H9 (cell line): Measurements from ENCODE around the gene TFIP11. TPM values are rescaled to one million over a fixed set of nuclear protein-coding genes. Genes with fewer than 3 reads are reported as not detected.

ENCODE experiments used
- DNase-seq: peaks from one replicate; pipeline ENCODE4 v3.0.0-alpha.2; 2017
- H2AFZ ChIP-seq: one replicate; pipeline ENCODE4 v1.6.1; 2013; ENCODE audit warnings: mild to moderate bottlenecking, low read length, control low read depth, moderate library complexity
- H2AK5ac ChIP-seq: 2 replicates; pipeline ENCODE4 v1.6.1; 2013; ENCODE audit warnings: low read length, control low read depth, mixed read lengths; ENCODE audit not compliant: insufficient read length
- H2BK120ac ChIP-seq: one replicate; pipeline ENCODE4 v1.6.1; 2013; ENCODE audit warnings: low read depth, mild to moderate bottlenecking, low read length, control low read depth, inconsistent platforms; ENCODE audit not compliant: poor library complexity, severe bottlenecking
- H2BK12ac ChIP-seq: 2 replicates; pipeline ENCODE4 v1.6.1; 2013; ENCODE audit warnings: low read length, control low read depth, mixed read lengths, low read depth; ENCODE audit not compliant: insufficient read length
- H2BK15ac ChIP-seq: 2 replicates; pipeline ENCODE4 v1.6.1; 2013; ENCODE audit warnings: low read depth, low read length, control low read depth
- H2BK20ac ChIP-seq: one replicate; pipeline ENCODE4 v1.6.1; 2013; ENCODE audit warnings: low read depth, mild to moderate bottlenecking, low read length, control low read depth, inconsistent platforms; ENCODE audit not compliant: poor library complexity, severe bottlenecking
- H2BK5ac ChIP-seq: 2 replicates; pipeline ENCODE4 v1.6.1; 2013; ENCODE audit warnings: low read length, control low read depth, mixed read lengths; ENCODE audit not compliant: insufficient read length
- H3K14ac ChIP-seq: 2 replicates; pipeline ENCODE4 v1.6.1; 2013; ENCODE audit warnings: low read length, control low read depth; ENCODE audit not compliant: insufficient read depth
- H3K18ac ChIP-seq: 2 replicates; pipeline ENCODE4 v1.6.1; 2013; ENCODE audit warnings: low read depth, mild to moderate bottlenecking, mixed read lengths, low read length, control low read depth; ENCODE audit not compliant: insufficient read length
- H3K23ac ChIP-seq: 2 replicates; pipeline ENCODE4 v1.6.1; 2013; ENCODE audit warnings: low read length, control low read depth, mixed read lengths, low read depth; ENCODE audit not compliant: insufficient read length
- H3K23me2 ChIP-seq: 2 replicates; pipeline ENCODE4 v1.6.1; 2013; ENCODE audit warnings: low read depth, mild to moderate bottlenecking, mixed read lengths, low read length, control low read depth; ENCODE audit not compliant: insufficient read length, poor library complexity, severe bottlenecking
- H3K27ac ChIP-seq: 2 replicates; pipeline ENCODE4 v1.5.1; 2013; ENCODE audit warnings: low read length, control low read depth, mixed read lengths, low read depth; ENCODE audit not compliant: insufficient read length
- H3K27me3 ChIP-seq: 2 replicates; pipeline ENCODE4 v1.6.1; 2013; ENCODE audit warnings: low read length, control low read depth, inconsistent platforms; ENCODE audit not compliant: insufficient read depth
- H3K4ac ChIP-seq: 2 replicates; pipeline ENCODE4 v1.6.1; 2013; ENCODE audit warnings: low read depth, mild to moderate bottlenecking, control low read depth, inconsistent platforms, low read length, moderate library complexity
- H3K4me1 ChIP-seq: 2 replicates; pipeline ENCODE4 v1.6.1; 2013; ENCODE audit warnings: low read length, control low read depth, inconsistent platforms; ENCODE audit not compliant: insufficient read depth
- H3K4me2 ChIP-seq: 2 replicates; pipeline ENCODE4 v1.6.1; 2013; ENCODE audit warnings: low read length, control low read depth, mixed read lengths; ENCODE audit not compliant: insufficient read length, insufficient read depth
- H3K56ac ChIP-seq: 2 replicates; pipeline ENCODE4 v1.6.1; 2013; ENCODE audit warnings: low read depth, mild to moderate bottlenecking, mixed read lengths, low read length, control low read depth; ENCODE audit not compliant: insufficient read length
- H3K79me1 ChIP-seq: 2 replicates; pipeline ENCODE4 v1.6.1; 2013; ENCODE audit warnings: low read depth, mild to moderate bottlenecking, moderate library complexity, low read length, control low read depth, inconsistent platforms; ENCODE audit not compliant: insufficient read depth, poor library complexity, severe bottlenecking
- H3K79me2 ChIP-seq: 2 replicates; pipeline ENCODE4 v1.6.1; 2013; ENCODE audit warnings: low read length, control low read depth, inconsistent platforms; ENCODE audit not compliant: insufficient read depth
- H3K9ac ChIP-seq: 2 replicates; pipeline ENCODE4 v1.6.1; 2013; ENCODE audit warnings: low read length, control low read depth, mixed read lengths; ENCODE audit not compliant: insufficient read length; ENCODE audit errors: extremely low read depth
- H3K9me3 ChIP-seq: one replicate; pipeline ENCODE4 v1.6.1; 2013; ENCODE audit warnings: low read depth, low read length, inconsistent platforms; ENCODE audit not compliant: control insufficient read depth
- H3T11ph ChIP-seq: one replicate; pipeline ENCODE4 v1.6.1; 2013; ENCODE audit warnings: mild to moderate bottlenecking, low read length, control low read depth, inconsistent platforms
- H4K20me1 ChIP-seq: one replicate; pipeline ENCODE4 v1.6.1; 2013; ENCODE audit not compliant: control insufficient read depth, insufficient read length, insufficient read depth
- H4K5ac ChIP-seq: 2 replicates; pipeline ENCODE4 v1.6.1; 2013; ENCODE audit warnings: low read depth, mild to moderate bottlenecking, mixed read lengths, low read length, control low read depth; ENCODE audit not compliant: insufficient read length
- H4K8ac ChIP-seq: replicated peaks from 2 replicates; pipeline ENCODE4 v1.6.1; 2013; ENCODE audit warnings: low read length, control low read depth, mixed read lengths, low read depth; ENCODE audit not compliant: insufficient read length
- H4K91ac ChIP-seq: 2 replicates; pipeline ENCODE4 v1.6.1; 2013; ENCODE audit warnings: low read depth, mild to moderate bottlenecking, moderate library complexity, mixed read lengths, low read length, control low read depth; ENCODE audit not compliant: insufficient read length
- H3K27ac Mint-ChIP-seq, 3 experiments: 2 replicates in 2 of 3; 3 replicates in 1 of 3; pipeline ENCODE4 v1.8.0; 2020 to 2021; ENCODE audit warnings: mixed read lengths in 3 of 3, mild to moderate bottlenecking in 1 of 3, moderate library complexity in 1 of 3
- H3K27me3 Mint-ChIP-seq: 2 replicates; pipeline ENCODE4 v1.8.0; 2021; ENCODE audit warnings: low read depth, mild to moderate bottlenecking, moderate library complexity, mixed read lengths
- H3K36me3 Mint-ChIP-seq, 3 experiments: 2 replicates in 2 of 3; 3 replicates in 1 of 3; pipeline ENCODE4 v1.8.0; 2020 to 2021; ENCODE audit warnings: low read depth in 3 of 3, mixed read lengths in 3 of 3; ENCODE audit not compliant: insufficient read depth in 1 of 3
- H3K4me1 Mint-ChIP-seq, 2 experiments: 2 replicates each; pipeline ENCODE4 v1.8.0; 2020; ENCODE audit warnings: mixed read lengths in 2 of 2
- H3K4me3 Mint-ChIP-seq, 2 experiments: 2 replicates in 1 of 2; 3 replicates in 1 of 2; pipeline ENCODE4 v1.8.0; 2020 to 2021; ENCODE audit warnings: mild to moderate bottlenecking in 2 of 2, mixed read lengths in 2 of 2, moderate library complexity in 1 of 2
- H3K9me3 Mint-ChIP-seq, 2 experiments: 2 replicates in 1 of 2; 3 replicates in 1 of 2; pipeline ENCODE4 v1.8.0; 2020; ENCODE audit warnings: mild to moderate bottlenecking in 2 of 2, mixed read lengths in 2 of 2, moderate library complexity in 1 of 2
- WGBS: extraction: QIAGEN DNeasy Blood & Tissue Kit; methylation state at CpG from one replicate; pipeline ENCODE4 v1.1.7; 2013; ENCODE audit warnings: missing lambda C conversion rate, low lambda C conversion rate, mixed read lengths; ENCODE audit not compliant: insufficient read length; ENCODE audit errors: extremely low coverage; 5-methylcytosine and 5-hydroxymethylcytosine counted together
- total RNA-seq: library from RNA; stranded (reverse); gene quantifications from 2 replicates; pipeline ENCODE4 v1.2.1, GENCODE V29; 2021
- TF ChIP-seq, protein P1 (sequence below): fragments of 200-600 bp; sonication (generic); conservative IDR thresholded peaks from 3 replicates; pipeline ENCODE4 v1.8.0; 2021; ENCODE audit warnings: antibody characterized with exemption, mild to moderate bottlenecking

TFIP11 gene
- total RNA-seq, 1 experiment from 2014 or later, result 36.4 TPM

DNA sequence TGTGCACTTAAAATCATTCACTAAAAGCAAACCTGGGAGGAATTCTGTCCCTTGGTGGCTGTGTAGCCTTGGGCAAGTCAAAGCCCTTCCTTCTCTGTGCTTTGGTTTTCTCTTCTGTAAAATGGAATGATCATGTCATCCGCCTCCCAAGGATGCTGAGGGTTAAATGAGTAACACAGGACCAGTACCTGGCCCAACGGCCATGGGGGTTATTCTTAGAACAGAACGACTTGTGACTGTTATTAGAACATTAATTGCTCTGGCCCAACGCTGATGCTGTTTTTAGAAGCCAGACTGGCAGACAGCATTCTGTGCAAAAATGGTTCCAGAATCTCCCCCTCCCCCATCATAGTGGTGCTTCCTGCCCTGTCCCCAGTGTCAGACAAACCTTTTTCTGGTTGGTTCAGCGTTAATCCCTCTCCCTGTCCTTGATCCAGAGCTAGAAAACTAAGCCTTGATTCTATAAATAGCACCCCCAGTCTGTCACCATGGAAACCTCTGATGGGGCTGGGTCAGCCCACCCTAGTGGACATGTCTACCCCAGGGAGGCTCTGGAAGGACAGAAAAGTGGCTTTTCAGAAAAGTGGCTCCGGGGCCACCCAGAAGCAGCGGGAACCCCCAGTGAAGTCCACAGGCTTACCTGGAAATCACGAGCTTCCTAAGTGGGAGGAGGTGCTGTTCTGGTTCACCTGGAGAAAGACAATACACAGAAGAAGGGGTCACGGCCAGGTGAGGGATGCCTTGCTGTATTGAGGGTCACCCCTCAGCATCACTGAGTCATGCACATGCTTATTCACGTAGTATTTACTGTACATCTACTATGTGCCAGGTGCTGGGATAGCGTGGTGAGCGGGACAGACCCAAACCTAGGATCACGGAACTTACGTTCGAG, 15.5 kb upstream of the TFIP11 start:
- Histone ChIP-seq H2BK12ac (no peak overlapping the region), H2AFZ (no peak overlapping the region), H2BK120ac (no peak overlapping the region), H2BK20ac (no peak overlapping the region), H4K91ac (no peak overlapping the region), H2AK5ac (no peak overlapping the region), H3K9me3 (no peaks in the 10 kb centered on the region), H3K18ac (no peak overlapping the region), H4K8ac (no peak overlapping the region), H3T11ph (no peak overlapping the region), H4K20me1 (no peaks in the 10 kb centered on the region), H3K79me1 (no peaks in the 10 kb centered on the region), H3K27ac (no peak overlapping the region), H3K4me2 (no peak overlapping the region), H2BK5ac (no peak overlapping the region), H3K9ac (no peak overlapping the region), H3K23me2 (no peaks in the 10 kb centered on the region), H3K4ac (no peak overlapping the region), H3K79me2 (no peaks in the 10 kb centered on the region), H4K5ac (no peak overlapping the region), H3K56ac (no peak overlapping the region), H3K14ac (no peak overlapping the region), H3K27me3 (no peaks in the 10 kb centered on the region), H2BK15ac (no peak overlapping the region), H3K4me1 (no peaks in the 10 kb centered on the region), H3K23ac (no peak overlapping the region)
- DNase-seq, result no peak
- no peaks in the 10 kb centered on the region for H3K4me1 Mint-ChIP-seq
- H3K27ac Mint-ChIP-seq, result peak overlapping the region in 1 of 3 experiments; percentile 38; a peak in 1 of 7 replicates
- no CpG with 5 or more reads among the region's 15 CpGs for WGBS
- H3K4me3 Mint-ChIP-seq, result no peak overlapping the region
- no peaks in the 10 kb centered on the region for H3K9me3 Mint-ChIP-seq
- H3K36me3 Mint-ChIP-seq, result peaks cover 33 to 81% (median 74%) of the 10 kb centered on the region in 3 experiments
- H3K27me3 Mint-ChIP-seq, result no peaks in the 10 kb centered on the region
- TF ChIP-seq, protein P1, sequence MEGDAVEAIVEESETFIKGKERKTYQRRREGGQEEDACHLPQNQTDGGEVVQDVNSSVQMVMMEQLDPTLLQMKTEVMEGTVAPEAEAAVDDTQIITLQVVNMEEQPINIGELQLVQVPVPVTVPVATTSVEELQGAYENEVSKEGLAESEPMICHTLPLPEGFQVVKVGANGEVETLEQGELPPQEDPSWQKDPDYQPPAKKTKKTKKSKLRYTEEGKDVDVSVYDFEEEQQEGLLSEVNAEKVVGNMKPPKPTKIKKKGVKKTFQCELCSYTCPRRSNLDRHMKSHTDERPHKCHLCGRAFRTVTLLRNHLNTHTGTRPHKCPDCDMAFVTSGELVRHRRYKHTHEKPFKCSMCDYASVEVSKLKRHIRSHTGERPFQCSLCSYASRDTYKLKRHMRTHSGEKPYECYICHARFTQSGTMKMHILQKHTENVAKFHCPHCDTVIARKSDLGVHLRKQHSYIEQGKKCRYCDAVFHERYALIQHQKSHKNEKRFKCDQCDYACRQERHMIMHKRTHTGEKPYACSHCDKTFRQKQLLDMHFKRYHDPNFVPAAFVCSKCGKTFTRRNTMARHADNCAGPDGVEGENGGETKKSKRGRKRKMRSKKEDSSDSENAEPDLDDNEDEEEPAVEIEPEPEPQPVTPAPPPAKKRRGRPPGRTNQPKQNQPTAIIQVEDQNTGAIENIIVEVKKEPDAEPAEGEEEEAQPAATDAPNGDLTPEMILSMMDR, result no peak
